ENCODE measurements around the gene GPR180.

GPR180 gene

DNA sequence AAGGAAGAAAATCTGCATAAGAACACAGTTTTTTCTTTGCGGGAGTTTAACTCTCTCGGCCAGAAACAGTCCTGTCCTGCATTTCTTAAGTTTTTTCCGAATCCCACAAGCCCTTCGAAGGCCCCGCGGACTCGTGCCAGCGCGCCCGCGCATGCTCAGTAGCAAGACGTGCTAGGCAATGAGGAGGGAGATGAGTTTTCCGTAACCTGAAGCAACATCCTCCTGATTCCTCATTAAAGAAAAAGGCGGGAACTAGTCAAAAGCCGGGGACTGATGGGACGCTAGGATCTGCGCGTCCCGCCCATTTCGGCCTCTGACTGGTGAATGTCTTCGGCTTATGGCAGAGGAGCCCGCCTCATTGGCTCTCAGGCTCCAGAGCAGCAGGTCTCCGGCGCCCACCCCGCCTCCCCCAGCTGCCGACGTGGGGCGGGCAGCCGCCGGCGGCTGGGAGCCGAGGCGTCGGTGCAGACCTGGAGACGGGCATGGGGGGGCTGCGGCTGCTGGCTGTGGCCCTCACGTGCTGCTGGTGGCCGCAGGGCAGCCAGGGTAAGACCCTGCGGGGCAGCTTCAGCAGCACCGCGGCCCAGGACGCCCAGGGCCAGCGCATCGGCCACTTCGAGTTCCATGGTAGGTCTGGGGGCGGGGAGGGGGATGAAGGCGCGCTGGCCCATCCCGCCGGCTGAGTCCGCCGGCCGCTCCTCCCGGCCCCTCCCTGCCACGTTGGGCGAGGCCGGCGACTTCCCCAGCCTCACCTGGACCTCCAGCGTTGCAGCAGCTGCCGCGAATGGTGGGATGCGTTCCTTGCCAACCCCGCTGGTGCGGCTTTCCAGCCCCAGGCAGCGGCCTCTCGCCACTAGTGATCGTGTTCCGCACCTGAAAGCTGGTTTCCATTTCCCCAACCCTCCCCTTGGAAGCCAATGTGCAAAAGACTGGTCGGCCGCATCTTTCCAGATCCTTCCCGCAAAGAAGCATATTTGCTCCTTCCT, at the start of gene GPR180:
Gene GPR180, plus strand, starts transcription at position 412 of the 986 bp plus-strand sequence. Its CDS starts 71 bp downstream, at position 483.
- peak; percentile 100 for DNase-seq (ENCODE audit: low spot score)

DNA sequence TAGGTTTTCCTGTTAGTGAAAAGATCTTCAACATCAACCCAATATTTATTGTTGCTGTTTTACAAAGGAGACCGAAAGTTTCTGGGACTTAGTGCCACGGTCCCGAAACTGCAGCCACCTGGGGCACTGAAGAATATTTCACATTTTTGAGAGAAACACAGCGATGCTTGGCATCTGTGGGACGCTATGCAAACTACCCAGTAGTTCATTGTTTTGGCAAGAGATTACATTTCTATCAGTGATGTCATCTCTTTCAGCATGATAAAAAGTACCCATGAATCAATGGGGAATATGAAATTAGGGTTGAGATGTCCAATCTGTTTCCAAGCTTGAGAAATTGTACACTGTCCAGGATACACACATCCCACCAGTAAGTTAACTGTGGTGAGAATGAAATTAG, 49.6 kb upstream of the GPR180 start:
- DNase-seq (ENCODE audit: low spot score) = no peak

DNA sequence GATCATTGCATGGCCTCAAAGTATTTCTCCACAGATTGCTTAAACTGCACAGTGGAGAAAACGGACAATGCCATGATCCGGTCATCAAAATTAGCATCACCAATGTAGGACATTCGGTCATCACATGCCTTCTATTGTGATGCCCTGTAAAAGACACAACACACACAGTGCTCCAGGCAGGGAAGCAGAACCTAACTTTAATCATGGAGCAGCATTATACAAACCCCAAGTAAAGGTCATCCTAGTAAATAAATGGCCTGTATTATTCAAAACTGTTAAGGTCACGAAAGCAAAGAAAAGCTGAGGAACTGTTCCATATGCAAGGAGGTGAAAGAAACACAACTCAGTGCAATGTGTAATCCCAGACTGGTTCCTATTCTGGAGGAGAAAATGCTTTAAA, 47.9 kb upstream of the GPR180 start:
- no peak for DNase-seq (ENCODE audit: low spot score)

DNA sequence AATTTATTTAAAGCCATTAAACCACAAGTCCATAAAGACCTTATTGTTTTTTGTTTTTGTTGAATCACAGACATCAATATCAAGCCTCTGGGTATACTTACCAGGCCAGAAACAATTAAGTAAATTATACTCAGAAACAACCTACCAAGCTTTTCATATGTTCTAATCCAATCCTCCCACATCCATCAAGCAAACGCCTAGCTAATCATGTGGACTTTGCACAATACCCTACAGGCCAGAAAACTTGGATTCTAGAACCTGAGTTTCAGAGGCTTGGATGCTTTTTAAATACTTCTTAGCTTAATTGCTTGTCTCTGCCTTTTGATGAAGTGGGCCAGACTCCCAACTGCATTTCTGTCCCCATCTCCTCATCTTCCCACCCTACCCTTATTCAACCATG, 45.6 kb upstream of the GPR180 start:
- DNase-seq (ENCODE audit: low spot score) = no peak

DNA sequence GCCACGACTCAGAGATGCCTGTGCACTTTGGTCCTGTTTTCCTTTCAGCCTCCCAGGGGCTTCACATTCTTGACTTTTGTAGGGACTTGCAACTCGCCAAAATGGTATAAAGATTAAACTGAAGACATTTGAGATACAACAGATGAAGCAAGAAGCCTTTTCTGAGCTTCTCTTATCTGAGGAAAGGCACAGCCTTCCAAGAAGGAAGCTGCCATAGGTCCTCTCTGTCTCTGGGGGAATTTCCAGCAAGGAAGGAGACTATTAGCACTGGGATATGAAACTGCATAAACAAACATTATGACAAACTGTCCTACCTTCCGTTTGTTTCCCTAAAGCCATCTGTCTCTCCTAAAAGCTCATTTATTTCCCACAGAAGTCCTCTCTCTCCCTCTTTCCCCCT, 45.0 kb upstream of the GPR180 start:
- no peak for DNase-seq (ENCODE audit: low spot score)

DNA sequence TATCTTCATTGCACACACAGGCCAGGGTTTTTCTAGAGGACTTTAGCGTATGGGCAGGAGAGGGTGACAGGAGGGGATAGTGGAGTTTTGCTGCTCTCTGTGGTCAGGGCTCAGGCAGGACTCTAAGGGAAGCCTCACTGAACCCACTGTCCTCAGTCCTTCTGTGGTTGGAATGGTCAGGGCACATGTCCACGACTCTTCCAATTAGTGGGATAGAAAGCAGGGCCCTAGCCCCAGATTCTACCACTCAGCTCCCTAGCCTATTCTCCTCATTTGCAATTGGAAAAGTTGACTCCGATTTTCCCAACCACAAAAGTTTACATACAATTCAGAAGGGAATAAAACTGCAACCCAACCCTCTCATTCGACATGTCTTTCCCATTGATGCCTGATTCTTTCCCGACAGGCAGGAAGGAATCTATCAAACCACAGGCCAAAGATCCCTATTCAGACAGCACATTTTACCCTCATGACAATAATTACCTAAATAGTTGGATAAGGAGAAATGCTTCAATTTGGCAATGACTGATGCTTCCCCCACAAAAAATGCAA, 43.9 kb upstream of the GPR180 start:
- no peak for DNase-seq (ENCODE audit: low spot score)

DNA sequence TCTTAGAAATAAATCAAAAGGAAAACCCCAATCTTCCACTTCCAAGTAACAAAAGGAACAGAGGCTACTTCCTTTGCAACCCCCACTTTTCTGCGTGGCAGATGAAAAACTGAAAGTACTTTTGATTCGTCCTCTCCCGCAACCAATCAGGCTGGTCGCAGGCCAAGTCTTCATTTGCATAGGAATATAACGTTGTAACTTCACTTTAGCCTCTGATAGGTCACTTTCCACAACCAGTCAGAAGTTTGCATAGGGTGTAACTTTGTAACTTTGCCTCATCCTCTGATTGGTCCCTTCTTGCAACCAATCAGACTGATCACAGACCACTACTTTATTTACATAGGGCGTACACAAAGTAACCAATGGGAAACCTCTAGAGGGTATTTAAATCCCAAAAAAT, 42.9 kb upstream of the GPR180 start:
- no peak for DNase-seq (ENCODE audit: low spot score)

DNA sequence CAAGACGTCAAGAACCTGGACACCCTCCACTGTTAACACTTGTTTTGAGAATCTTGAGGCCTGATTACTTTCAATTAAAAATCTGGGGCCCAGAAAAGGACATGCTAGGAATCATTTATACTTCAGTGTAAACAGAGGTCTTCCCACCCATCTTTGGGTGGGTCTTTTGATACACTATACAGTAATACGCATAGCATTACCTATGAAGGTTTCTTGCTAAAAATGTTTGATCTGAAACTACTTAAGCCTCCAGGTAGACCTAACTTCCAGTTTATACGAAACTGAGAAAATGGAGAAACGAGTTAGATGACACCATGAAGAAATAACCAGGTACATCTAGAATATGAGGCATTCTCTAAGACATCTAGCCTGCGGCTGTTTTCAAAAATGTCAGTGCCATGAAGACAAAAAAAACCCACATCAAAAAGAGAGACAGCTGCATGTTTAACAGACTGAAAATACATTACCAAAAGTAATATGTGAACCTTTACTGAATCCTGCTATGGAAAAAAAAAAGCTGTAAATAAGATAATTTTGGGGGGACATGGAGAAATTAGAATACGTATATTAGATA, 42.3 kb upstream of the GPR180 start:
- no peak for DNase-seq (ENCODE audit: low spot score)

DNA sequence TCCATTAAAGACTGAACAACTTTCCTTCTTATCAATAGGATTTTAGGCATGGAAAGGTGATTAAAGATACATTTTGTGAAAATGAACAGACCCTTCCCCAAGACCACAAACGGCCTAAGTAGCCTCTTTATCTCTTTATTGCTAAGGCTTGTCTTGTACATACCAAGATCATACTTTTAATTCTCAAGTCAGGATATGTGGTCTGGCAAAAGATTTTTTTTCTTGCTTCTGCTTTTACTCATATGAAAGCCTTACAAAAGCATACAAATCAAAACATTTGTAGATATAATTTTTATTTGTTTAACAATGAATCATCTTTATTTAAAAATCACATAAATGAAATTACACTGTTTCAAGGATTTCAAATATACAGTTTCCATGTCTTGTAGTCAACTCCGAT, 41.5 kb upstream of the GPR180 start:
- no peak for DNase-seq (ENCODE audit: low spot score)

DNA sequence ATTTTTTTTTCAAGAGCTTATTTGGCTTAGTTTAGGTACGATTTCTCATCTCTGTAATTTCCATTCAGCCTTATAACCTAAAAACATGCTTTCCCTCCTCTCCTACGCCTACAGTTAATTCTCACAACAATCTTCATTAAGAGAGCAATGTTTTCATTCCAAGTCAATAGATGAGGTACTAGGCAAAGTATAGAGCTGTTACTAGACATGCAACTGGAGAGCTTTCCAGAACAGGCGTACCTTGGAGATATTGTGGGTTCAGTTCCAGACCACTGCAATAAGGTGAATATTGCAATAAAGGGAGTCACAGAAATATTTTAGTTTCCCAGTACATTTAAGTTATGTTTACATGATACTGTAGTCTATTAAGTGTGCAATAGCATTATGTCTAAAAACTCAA, 40.5 kb upstream of the GPR180 start:
- DNase-seq (ENCODE audit: low spot score) = no peak

DNA sequence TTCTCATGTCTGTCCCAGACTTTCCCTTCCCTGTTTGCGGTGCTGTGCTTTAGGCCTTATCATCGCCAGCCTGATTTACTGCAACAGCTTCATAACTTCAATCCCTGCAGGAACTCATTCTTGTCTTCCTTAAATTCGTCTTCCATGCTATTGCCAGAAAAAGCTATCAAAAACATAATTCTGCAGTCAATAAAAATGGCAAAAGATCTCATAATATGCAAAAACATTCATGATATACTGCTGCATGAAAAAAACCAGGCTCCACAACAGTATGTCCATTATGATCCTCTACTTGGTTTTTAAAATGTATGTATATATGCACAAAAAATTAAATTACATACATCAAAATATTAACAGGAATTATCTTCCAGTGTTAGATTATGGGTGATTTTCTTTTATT, 34.1 kb upstream of the GPR180 start:
- no peak for DNase-seq (ENCODE audit: low spot score)

DNA sequence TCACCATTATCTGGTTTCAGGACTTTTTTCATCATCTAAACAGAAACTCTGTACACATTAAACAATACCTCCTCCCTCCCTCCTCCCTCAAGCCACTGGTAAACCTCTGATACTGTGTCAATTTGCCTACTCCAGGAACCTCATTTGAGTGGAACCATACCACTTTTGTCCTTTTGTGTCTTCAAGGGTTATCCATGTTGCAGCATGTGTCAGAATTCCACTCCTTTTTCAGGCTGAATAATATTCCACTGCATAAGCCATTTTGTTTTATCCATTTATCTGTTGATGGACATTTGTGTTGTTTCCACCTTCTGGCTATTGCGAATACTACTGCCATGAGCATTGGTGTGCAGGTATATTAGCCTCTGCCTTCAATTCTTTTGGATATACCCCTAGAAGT, 33.2 kb upstream of the GPR180 start:
- no peak for DNase-seq (ENCODE audit: low spot score)

DNA sequence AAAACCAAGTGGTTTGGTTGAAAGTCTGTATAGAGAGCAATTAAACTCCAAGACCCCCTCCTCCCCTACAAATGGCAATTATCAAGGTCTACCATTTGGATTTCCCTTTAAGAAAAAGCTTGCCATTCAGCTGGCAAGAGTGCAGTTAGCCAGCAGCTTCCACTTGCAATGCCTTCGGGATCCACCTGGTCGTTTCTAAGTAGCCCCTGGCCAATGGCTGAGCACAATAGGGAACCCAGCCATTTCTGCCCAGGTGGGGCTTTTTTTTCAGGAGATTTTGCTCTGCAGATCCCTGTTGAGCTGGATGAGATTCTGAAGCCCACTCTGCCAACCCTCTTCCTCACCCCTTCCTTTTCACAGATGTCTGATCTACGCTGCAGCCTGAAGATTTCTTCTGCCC, 32.0 kb upstream of the GPR180 start:
- no peak for DNase-seq (ENCODE audit: low spot score)

DNA sequence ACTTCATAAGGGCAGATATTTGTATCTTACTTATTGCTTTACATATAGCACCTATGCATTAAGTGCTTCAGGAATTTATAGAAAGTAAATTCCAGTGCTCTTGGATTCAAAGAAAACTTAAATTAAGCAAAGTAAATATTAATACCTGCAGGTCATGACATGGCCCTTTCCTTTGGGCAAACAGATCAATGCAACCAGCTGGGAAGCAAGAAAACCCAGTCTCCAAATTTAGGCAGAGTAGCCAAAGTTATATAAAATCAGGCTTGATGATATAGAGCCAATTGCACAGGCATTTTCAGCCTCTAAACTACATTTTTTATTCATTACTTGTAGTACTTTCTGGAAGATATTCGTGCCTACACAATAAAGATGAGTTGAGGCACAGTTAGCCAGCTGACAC, 22.6 kb upstream of the GPR180 start:
- no peak for DNase-seq (ENCODE audit: low spot score)

DNA sequence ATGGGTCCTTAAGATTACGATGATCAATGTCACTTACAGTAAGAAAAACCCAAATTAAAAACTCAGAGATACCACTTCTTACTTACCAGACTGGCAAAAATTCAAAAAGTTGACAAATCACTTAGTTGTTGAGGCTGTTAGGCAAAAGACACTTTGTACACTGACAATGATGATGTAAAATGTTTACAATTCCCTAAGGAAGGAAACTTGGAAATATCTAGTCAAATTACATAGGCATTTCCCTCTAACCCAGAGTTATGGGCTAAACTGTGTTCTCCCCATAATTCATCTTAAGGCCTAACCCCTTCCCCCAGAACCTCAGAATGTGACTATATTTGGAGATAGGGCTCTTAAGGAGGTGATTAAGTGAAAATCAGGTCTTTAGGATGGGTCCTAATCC, 17.7 kb upstream of the GPR180 start:
- DNase-seq (ENCODE audit: low spot score) = no peak

DNA sequence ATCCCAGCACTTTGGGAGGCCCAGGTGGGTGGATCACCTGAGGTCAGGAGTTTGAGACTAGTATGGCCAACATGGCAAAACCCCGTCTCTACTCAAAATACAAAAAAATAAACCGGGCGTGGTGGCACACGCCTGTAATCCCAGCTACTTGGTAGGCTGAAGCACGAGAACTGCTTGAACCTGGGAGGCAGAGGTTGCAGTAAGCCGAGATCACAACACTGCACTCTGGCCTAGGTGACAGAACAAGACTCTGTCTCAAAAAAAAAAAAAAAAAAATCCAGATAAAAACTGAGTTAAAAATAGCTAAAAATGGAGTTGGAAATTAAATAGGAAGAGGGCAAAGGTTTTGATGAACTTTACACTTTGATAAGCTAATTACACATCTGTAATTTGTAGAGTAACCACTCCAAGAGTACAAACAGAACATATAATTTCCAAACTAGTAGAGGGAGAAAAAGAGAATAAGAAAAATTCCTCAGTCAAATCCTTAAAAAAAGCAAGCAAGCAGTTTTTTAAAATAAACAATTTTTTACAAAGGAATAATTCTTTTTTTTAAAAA, 16.0 kb upstream of the GPR180 start:
- no peak for DNase-seq (ENCODE audit: low spot score)

DNA sequence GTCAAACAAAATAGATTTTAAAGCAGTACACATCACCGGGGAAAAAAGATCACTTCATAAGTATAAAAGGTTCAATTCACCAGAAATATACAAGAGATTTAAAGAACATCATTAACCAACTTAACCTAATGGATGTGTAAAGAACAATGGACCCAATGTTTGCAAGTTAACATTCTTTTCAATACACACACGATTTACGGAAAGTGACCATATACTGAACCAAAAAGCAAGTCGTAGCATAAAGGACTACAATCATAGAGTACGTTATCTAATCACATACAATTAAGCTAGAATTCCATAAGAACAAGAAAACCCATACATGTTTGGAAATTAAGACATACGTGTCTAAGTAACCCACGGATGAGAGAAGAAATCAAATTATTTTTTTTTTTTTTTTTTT, 15.3 kb upstream of the GPR180 start:
- DNase-seq (ENCODE audit: low spot score) = no peak

DNA sequence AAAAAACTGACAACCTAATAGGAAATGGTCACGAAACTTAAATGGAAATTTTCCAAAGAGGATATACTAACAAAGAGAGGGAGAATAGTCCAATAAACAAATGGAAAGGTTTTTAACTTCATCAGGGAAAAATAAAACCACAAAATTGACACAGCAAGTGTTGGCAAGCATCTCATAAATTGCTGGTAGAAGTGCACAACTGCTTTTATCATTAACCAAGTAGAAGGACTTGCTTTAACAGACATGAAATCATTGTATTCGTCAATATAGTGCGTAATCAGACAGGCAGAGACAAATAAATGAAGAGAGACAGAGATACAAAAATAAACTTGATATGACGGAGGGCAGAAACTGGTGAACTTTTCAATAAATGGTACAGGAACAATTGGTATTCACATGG, 13.1 kb upstream of the GPR180 start:
- DNase-seq (ENCODE audit: low spot score) = no peak

DNA sequence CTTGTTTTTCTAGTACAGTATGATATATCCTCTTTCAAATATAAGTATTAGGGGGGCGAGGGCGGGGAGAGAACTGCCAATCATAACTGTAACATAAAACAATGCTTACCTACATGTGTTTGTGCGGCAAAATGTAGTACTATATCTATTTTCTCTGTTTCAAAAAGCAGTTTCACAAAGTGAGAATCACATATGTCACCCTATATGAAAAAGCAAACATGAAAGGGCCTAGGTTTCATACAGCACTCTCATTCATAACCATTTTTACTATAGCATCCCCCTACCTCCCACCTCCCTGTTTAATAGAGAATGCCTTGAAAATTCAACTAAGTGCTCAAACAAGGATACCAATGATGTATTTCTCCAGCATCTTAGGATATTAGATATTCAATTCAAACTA, 10.9 kb upstream of the GPR180 start:
- DNase-seq (ENCODE audit: low spot score) = no peak

DNA sequence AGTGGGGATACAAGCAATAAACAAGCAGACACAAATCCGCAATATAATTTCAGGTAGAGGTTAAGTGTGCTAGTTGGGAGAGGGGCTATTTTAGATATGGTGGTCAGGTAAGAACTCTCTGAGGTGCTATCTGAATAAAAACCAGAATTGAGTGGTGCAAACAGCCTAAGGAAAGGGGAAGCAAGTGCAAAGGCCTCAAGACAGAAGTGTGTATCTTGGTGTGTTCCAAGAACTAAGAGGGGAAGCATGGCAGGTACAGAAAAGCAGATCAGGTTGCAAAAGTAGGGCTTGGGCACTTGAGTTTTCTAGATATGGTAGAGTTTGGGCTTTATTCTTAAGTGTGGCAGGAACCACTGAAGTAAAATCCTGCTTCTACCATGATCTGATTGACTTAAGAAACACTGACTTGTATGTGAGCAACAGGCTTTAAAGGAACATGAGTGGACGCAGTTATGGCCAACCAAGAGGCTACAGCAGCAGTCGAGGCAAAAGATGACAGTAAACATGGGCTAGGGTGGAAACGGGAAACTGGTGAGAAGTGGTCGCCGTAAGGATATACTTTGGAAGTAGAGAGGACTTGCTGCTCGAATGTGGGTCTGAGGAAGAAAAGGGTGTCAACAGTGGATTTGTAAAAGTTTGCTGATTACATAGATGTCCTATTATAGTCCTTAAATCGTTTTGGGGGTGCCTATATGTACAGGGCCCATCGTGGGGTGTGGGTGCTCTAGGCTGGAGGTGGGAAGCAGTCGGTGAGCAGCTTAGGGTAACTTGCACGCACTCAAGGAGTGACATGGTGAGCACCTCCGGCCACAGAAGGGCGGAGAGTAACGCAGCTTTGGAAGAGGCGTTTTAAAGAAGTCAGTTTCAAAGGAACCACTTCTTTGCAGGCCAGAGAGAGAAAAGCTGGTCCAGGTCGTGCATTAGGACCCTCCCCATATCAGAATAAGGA, 6.4 kb upstream of the GPR180 start:
- DNase-seq (ENCODE audit: low spot score) = peak; percentile 52

DNA sequence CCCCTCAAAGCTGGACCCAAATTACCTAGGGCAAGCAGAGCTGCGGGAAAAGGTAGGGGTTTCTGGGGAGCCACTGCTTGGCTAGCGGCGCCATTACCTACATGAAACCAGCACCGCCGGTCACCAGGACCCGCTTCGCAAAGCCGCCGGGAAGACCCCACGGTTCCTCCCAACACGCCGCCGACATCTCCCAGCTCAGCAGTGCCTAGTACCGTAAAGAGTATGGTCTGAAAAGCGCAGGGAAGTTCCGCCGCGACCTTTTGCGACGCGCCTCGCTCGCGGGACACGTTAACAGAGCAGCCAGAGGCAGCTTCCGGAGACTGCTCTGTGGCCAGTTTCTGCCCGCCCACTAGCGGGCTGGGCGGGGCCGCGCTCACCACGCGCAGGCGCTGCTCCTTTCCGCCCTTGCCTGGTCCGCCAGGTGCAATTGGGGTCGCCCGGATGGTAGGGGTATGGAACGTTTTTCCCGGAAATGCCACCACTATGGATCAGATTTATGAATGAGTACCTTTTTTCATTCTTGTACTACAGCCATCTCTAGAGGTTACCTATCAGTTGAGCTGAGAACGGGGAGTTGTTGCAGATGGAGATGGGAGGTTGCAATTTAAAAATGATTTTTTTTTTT, 5.6 kb upstream of the GPR180 start, which contains the start of gene TGDS:
Gene TGDS, minus strand, starts transcription at position 203 of the 625 bp plus-strand sequence. Its CDS starts 16 bp downstream, at position 187.
- peak; percentile 92 for DNase-seq (ENCODE audit: low spot score)
